DND-41 (cell line): ENCODE measurements around the gene SLC22A7.

ENCODE experiments used
- CTCF ChIP-seq: IDR thresholded peaks from 2 replicates; pipeline ENCODE4 v1.5.1; 2012; ENCODE audit warnings: borderline replicate concordance, low read length, moderate library complexity, mild to moderate bottlenecking; ENCODE audit not compliant: poor library complexity, severe bottlenecking; ENCODE audit errors: extremely low read depth
- EZH2 ChIP-seq: IDR thresholded peaks from 3 replicates; pipeline ENCODE4 v1.6.1; 2012; ENCODE audit warnings: borderline replicate concordance, low read depth, mild to moderate bottlenecking, moderate library complexity, low read length, inconsistent platforms; ENCODE audit not compliant: severe bottlenecking

- TF ChIP-seq CTCF = no peak
- peak; percentile 17 for TF ChIP-seq EZH2
Measured at GRCh38 chr6:43269273-43270007, 28.6 kb upstream of the SLC22A7 start.
